GM12878 (cell line): ENCODE measurements around the gene CLIC3. TPM values are rescaled to one million over a fixed set of nuclear protein-coding genes. Genes with fewer than 3 reads are reported as not detected.

Experiments used
- ATAC-seq: fragments of 200-7000 bp; cut with Tn5 transposase; 3 replicates; pipeline ENCODE4 v1.9.1; 2020; ENCODE audit warnings: mild to moderate bottlenecking, moderate library complexity
- BruUV-seq: library from RNA; stranded (reverse); fragments of 400-500 nt; replicated peaks from 2 replicates; lab custom pipeline; 2021; lab: Mats Ljungman, UMichigan
- CTCF ChIA-PET: fragments of 300-600 bp; sonication (Branson Sonifier 250); formaldehyde crosslinking; extraction: SDS; loops from one replicate; lab custom pipeline; 2021; ENCODE audit warnings: inconsistent platforms; lab: Yijun Ruan, JAX
- POLR2A ChIA-PET: fragments of 350-600 bp; formaldehyde crosslinking; extraction: SDS; loops from one replicate; lab custom pipeline; 2021; ENCODE audit warnings: inconsistent platforms; lab: Charles Lee
- RAD21 ChIA-PET: fragments of 300-600 bp; sonication (Branson Sonifier 250); formaldehyde crosslinking; loops from one replicate; lab custom pipeline; 2023; ENCODE audit warnings: antibody characterized with exemption; ENCODE audit not compliant: unreplicated experiment; lab: Charles Lee
- SMC1A ChIA-PET: fragments of 300-600 bp; sonication (Branson Sonifier 250); formaldehyde crosslinking; loops from one replicate; lab custom pipeline; 2023; ENCODE audit not compliant: unreplicated experiment, uncharacterized antibody; lab: Charles Lee
- DNase-seq: peaks from one replicate; pipeline ENCODE4 v3.0.0-alpha.2; 2011; ENCODE audit warnings: low read depth, low spot score
- FAIRE-seq: peaks from 3 replicates; lab custom pipeline; 2011; peaks lifted over from hg19 to GRCh38; lab: Jason Lieb, UNC
- H2AFZ ChIP-seq: 2 replicates; pipeline ENCODE4 v1.6.0; 2011; ENCODE audit warnings: low read depth, low read length, control low read depth; ENCODE audit not compliant: control insufficient read depth
- H3K27ac ChIP-seq: 2 replicates; pipeline ENCODE4 v1.5.1; 2011; ENCODE audit warnings: control low read depth; ENCODE audit not compliant: control insufficient read depth, insufficient read depth
- H3K27me3 ChIP-seq, 2 experiments: replicated peaks in 1 of 2; 2 replicates each; pipeline versions ENCODE4 v1.6.0 to v1.6.1; 2011; ENCODE audit warnings: low read length in 1 of 2; ENCODE audit not compliant: control insufficient read depth in 2 of 2, insufficient read depth in 2 of 2
- H3K36me3 ChIP-seq, 2 experiments: 2 replicates each; pipeline ENCODE4 v1.5.1; 2011; ENCODE audit warnings: low read length in 1 of 2; ENCODE audit not compliant: control insufficient read depth in 2 of 2, insufficient read depth in 2 of 2
- H3K4me1 ChIP-seq: 2 replicates; pipeline ENCODE4 v1.6.1; 2011; ENCODE audit warnings: mild to moderate bottlenecking, low read length, moderate library complexity, mixed read lengths; ENCODE audit not compliant: control insufficient read depth, insufficient read depth
- H3K4me2 ChIP-seq: 2 replicates; pipeline ENCODE4 v1.6.0; 2011; ENCODE audit warnings: control low read depth; ENCODE audit not compliant: control insufficient read depth, insufficient read depth
- H3K4me3 ChIP-seq: fragments of 200-600 bp; sonication (generic); 2 replicates; pipeline ENCODE4 v1.5.1; 2016
- H3K79me2 ChIP-seq: 2 replicates; pipeline ENCODE4 v1.6.0; 2011; ENCODE audit warnings: low read length; ENCODE audit not compliant: control insufficient read depth, insufficient read depth
- H3K9ac ChIP-seq: 2 replicates; pipeline ENCODE4 v1.8.0; 2011; ENCODE audit warnings: low read length, control low read depth, mixed read lengths; ENCODE audit not compliant: control insufficient read depth, insufficient read depth
- H3K9me3 ChIP-seq: replicated peaks from 3 replicates; pipeline ENCODE4 v1.5.1; 2011; ENCODE audit warnings: mild to moderate bottlenecking, low read length; ENCODE audit not compliant: control insufficient read depth, insufficient read depth
- H4K20me1 ChIP-seq: 2 replicates; pipeline ENCODE4 v1.6.0; 2011; ENCODE audit not compliant: control insufficient read depth, insufficient read depth
- CHD1 ChIP-seq: IDR thresholded peaks from 2 replicates; pipeline ENCODE4 v1.6.1; 2012; ENCODE audit warnings: low read depth, low read length, improper control_type of control experiment
- CREM ChIP-seq: IDR thresholded peaks from 2 replicates; pipeline ENCODE4 v1.6.1; 2014; ENCODE audit warnings: antibody characterized with exemption, low read depth
- EP300 ChIP-seq, 2 experiments: fragments of 150-350 bp in 1 of 2; IDR thresholded peaks; 2 replicates each; pipeline ENCODE4 v1.6.1; 2011 to 2012; ENCODE audit warnings: low read depth in 2 of 2, low read length in 2 of 2, borderline replicate concordance in 1 of 2, improper control_type of control experiment in 1 of 2, inconsistent platforms in 1 of 2; ENCODE audit not compliant: control insufficient read depth in 1 of 2
- ETV6 ChIP-seq, 2 experiments: fragments of 450-650 bp in 1 of 2; IDR thresholded peaks in 1 of 2; conservative IDR thresholded peaks in 1 of 2; 2 replicates each; pipeline ENCODE4 v1.6.1; 2014; ENCODE audit warnings: antibody characterized with exemption in 1 of 2, borderline replicate concordance in 1 of 2, low read depth in 1 of 2, mild to moderate bottlenecking in 1 of 2, moderate library complexity in 1 of 2
- POLR2AphosphoS2 ChIP-seq: IDR thresholded peaks from 2 replicates; pipeline ENCODE4 v1.6.1; 2011; ENCODE audit warnings: low read depth, mild to moderate bottlenecking, low read length, improper control_type of control experiment, moderate library complexity
- RAD51 ChIP-seq: fragments of 450-650 bp; IDR thresholded peaks from 2 replicates; pipeline ENCODE4 v1.6.1; 2016; ENCODE audit warnings: moderate library complexity, mild to moderate bottlenecking, inconsistent platforms
- TCF7 ChIP-seq: IDR thresholded peaks from 2 replicates; pipeline ENCODE4 v1.6.1; 2014; ENCODE audit warnings: antibody characterized with exemption, borderline replicate concordance
- ZNF622 ChIP-seq: fragments of 450-650 bp; IDR thresholded peaks from 2 replicates; pipeline ENCODE4 v1.6.1; 2017; ENCODE audit warnings: mild to moderate bottlenecking, inconsistent platforms
- ZSCAN29 ChIP-seq: fragments of 450-650 bp; IDR thresholded peaks from 2 replicates; pipeline ENCODE4 v1.6.1; 2017; ENCODE audit warnings: mild to moderate bottlenecking, moderate library complexity
- WGBS: methylation state at CpG from one replicate; pipeline ENCODE4 v1.1.6; 2016; ENCODE audit warnings: low lambda C conversion rate; ENCODE audit not compliant: insufficient replicate concordance, insufficient coverage; ENCODE audit errors: missing lambda C conversion rate; 5-methylcytosine and 5-hydroxymethylcytosine counted together
- in situ Hi-C: fragments of 300-500 bp; cut with MboI; formaldehyde crosslinking; loops from 9 replicates; pipeline ENCODE4 v1.14.3; 2018; ENCODE audit warnings: mixed read lengths
- intact Hi-C: fragments of 100-400 bp; cut with micrococcal nuclease; formaldehyde crosslinking; loops from one replicate; pipeline ENCODE4 v1.14.2; 2022; ENCODE audit not compliant: unreplicated experiment
- polyA plus RNA-seq, 11 experiments: library from polyadenylated mRNA; depleted of rRNA in 4 of 11; unstranded in 6 of 11; stranded (reverse) in 5 of 11; fragments of >200 nt; fragmentation: Nextera tagmentation in 4 of 11; fragmentation: Illumina TruSeq in 1 of 11; extraction: Ambion mirVana in 4 of 11; extraction: Trizol in 1 of 11; gene quantifications; 1 replicate in 1 of 11; 2 replicates in 10 of 11; pipeline versions ENCODE4 v1.2.1 to v1.2.3, GENCODE V29; 2011 to 2016; ENCODE audit warnings: inconsistent platforms in 2 of 11, missing spikeins in 2 of 11, low read depth in 1 of 11
- total RNA-seq, 4 experiments: library from RNA; depleted of rRNA in 3 of 4; stranded (reverse); fragments of >200 nt in 3 of 4; fragmentation: Illumina TruSeq in 1 of 4; extraction: Trizol in 1 of 4; gene quantifications; 2 replicates each; pipeline versions ENCODE4 v1.2.1 to v1.2.3, GENCODE V29; 2013 to 2021
- TF ChIP-seq, protein P1 (sequence below): fragments of 450-650 bp; IDR thresholded peaks from 2 replicates; pipeline ENCODE4 v1.6.1; 2017; ENCODE audit warnings: antibody characterized with exemption, mild to moderate bottlenecking, moderate library complexity
- TF ChIP-seq, protein P2 (sequence below): fragments of 450-650 bp; formaldehyde crosslinking; IDR thresholded peaks from 2 replicates; pipeline ENCODE4 v1.5.0; 2022; ENCODE audit warnings: mild to moderate bottlenecking, missing genetic modification characterization
- TF ChIP-seq, protein P3 (sequence below): IDR thresholded peaks from 2 replicates; pipeline ENCODE4 v1.6.1; 2011; ENCODE audit warnings: low read depth, mild to moderate bottlenecking, low read length, moderate library complexity, borderline replicate concordance; ENCODE audit errors: extremely low read depth

Gene CLIC3
- total and polyA plus RNA-seq, 10 of the 15 experiments (the other 5 are each of a cell fraction or from before 2014, with no cell fraction given) = 0.31 TPM; not detected in 9

DNA sequence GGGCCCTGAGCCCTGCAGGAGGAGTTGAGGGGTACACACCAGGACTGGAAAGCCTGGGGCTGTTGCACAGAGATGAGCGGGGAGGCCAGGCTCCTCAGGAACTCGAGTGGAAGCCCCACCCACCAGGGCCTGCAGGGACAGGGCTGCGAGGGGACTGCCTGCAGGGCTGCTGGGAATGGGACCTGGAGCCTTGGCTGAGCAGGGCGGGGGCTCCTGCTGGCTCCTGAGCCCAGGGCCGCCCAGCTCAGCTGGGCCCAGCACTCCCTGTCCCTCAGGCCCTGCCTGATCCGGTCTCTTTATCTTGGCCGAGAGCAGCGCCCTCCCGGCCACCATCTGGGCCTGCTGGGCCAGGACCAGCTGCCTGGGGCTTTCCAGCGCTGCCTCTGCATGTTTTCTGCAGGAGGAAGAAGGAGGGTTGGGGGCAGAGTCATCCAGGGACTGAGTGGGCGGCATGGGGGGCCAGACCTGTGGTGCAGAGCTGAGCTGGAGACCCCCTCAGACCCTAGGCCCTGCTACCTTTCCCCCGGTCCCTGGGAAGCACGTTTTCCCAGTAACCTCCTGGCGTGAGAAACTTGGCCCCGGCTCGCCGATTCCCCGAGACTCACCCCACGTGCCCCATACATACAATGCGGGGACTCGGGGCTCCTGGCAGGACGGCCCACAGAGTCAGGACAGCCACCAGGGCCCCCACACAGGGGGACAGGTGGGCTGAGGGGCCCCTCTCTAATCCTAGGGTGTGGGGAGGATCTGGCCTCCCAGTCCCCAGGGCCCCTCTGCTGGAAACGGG is 34.9 kb downstream of the CLIC3 start:
- WGBS = 39% methylated on average over 22 of the region's 23 CpGs
- TF ChIP-seq, protein P1, sequence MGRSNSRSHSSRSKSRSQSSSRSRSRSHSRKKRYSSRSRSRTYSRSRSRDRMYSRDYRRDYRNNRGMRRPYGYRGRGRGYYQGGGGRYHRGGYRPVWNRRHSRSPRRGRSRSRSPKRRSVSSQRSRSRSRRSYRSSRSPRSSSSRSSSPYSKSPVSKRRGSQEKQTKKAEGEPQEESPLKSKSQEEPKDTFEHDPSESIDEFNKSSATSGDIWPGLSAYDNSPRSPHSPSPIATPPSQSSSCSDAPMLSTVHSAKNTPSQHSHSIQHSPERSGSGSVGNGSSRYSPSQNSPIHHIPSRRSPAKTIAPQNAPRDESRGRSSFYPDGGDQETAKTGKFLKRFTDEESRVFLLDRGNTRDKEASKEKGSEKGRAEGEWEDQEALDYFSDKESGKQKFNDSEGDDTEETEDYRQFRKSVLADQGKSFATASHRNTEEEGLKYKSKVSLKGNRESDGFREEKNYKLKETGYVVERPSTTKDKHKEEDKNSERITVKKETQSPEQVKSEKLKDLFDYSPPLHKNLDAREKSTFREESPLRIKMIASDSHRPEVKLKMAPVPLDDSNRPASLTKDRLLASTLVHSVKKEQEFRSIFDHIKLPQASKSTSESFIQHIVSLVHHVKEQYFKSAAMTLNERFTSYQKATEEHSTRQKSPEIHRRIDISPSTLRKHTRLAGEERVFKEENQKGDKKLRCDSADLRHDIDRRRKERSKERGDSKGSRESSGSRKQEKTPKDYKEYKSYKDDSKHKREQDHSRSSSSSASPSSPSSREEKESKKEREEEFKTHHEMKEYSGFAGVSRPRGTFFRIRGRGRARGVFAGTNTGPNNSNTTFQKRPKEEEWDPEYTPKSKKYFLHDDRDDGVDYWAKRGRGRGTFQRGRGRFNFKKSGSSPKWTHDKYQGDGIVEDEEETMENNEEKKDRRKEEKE = no peak
- no peak for TF ChIP-seq POLR2AphosphoS2
- TF ChIP-seq RAD51 = no peak
- TF ChIP-seq CHD1 = no peak
- TF ChIP-seq, protein P2, sequence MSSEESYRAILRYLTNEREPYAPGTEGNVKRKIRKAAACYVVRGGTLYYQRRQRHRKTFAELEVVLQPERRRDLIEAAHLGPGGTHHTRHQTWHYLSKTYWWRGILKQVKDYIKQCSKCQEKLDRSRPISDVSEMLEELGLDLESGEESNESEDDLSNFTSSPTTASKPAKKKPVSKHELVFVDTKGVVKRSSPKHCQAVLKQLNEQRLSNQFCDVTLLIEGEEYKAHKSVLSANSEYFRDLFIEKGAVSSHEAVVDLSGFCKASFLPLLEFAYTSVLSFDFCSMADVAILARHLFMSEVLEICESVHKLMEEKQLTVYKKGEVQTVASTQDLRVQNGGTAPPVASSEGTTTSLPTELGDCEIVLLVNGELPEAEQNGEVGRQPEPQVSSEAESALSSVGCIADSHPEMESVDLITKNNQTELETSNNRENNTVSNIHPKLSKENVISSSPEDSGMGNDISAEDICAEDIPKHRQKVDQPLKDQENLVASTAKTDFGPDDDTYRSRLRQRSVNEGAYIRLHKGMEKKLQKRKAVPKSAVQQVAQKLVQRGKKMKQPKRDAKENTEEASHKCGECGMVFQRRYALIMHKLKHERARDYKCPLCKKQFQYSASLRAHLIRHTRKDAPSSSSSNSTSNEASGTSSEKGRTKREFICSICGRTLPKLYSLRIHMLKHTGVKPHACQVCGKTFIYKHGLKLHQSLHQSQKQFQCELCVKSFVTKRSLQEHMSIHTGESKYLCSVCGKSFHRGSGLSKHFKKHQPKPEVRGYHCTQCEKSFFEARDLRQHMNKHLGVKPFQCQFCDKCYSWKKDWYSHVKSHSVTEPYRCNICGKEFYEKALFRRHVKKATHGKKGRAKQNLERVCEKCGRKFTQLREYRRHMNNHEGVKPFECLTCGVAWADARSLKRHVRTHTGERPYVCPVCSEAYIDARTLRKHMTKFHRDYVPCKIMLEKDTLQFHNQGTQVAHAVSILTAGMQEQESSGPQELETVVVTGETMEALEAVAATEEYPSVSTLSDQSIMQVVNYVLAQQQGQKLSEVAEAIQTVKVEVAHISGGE = no peak
- TF ChIP-seq TCF7 = no peak
- TF ChIP-seq EP300 (IDR thresholded peaks at IDR 0.05; ENCODE audit: borderline replicate concordance in 1 of 2, control insufficient read depth in 1 of 2, low read depth in 2 of 2, low read length in 2 of 2) = no peak
- no peak for TF ChIP-seq CREM
- TF ChIP-seq ZSCAN29 = no peak
- TF ChIP-seq ZNF622 = no peak
- TF ChIP-seq, protein P3, sequence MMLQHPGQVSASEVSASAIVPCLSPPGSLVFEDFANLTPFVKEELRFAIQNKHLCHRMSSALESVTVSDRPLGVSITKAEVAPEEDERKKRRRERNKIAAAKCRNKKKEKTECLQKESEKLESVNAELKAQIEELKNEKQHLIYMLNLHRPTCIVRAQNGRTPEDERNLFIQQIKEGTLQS = no peak
- TF ChIP-seq ETV6 (conservative IDR thresholded peaks at IDR 0.05 in 1 of 2, IDR thresholded peaks at IDR 0.05 in 1 of 2; ENCODE audit: borderline replicate concordance in 1 of 2, low read depth in 1 of 2) = no peak

More for the DNA sequence above, 34.9 kb downstream of the CLIC3 start:
- H3K9ac ChIP-seq = no peak overlapping the region
- H3K36me3 ChIP-seq = no peaks in the 10 kb centered on the region
- CTCF ChIA-PET = interaction anchor here (1.3 to 1.4 kb wide), 2 partner anchors 14 to 17 kb away, joined by 3 to 5 read pairs; partner anchors contain the start of genes C8G and FBXW5
- H3K9me3 ChIP-seq = no peaks in the 10 kb centered on the region
- H3K4me1 ChIP-seq = peaks cover 7% of the 10 kb centered on the region
- ATAC-seq = no peak
- no peaks in the 10 kb centered on the region for H3K79me2 ChIP-seq
- no peak overlapping the region for H2AFZ ChIP-seq
- no peaks in the 10 kb centered on the region; the same call in 1 of the 2 replicates for H4K20me1 ChIP-seq
- SMC1A ChIA-PET = no interaction called here
- H3K27me3 ChIP-seq = no peaks in the 10 kb centered on the region
- no peak overlapping the region for H3K4me2 ChIP-seq
- no peak overlapping the region for H3K27ac ChIP-seq
- RAD21 ChIA-PET = no interaction called here
- no peak for DNase-seq
- no peak overlapping the region for H3K4me3 ChIP-seq
- in situ Hi-C loops (no loop called here), intact Hi-C loops (no loop called here)
- FAIRE-seq = no peak
- BruUV-seq = no TSS peak
- POLR2A ChIA-PET = no interaction called here
